Measurements from ENCODE around the gene DAGLB.

Gene DAGLB

GRCh38 chr7:6376820-6377219, 70.9 kb downstream of the DAGLB start:
- no peak for DNase-seq (ENCODE audit: low read depth in 1 of 2, low spot score in 1 of 2)

- DNase-seq (ENCODE audit: low read depth in 1 of 2, low spot score in 1 of 2): no peak
Observed at GRCh38 chr7:6375348-6376101, 72.2 kb downstream of the DAGLB start.

- DNase-seq (ENCODE audit: low read depth in 1 of 2, low spot score in 1 of 2): no peak
Observed at GRCh38 chr7:6367701-6368211, 80.0 kb downstream of the DAGLB start.

GRCh38 chr7:6365451-6365850, 82.3 kb downstream of the DAGLB start:
- no peak for DNase-seq (ENCODE audit: low read depth in 1 of 2, low spot score in 1 of 2)

- DNase-seq (ENCODE audit: low read depth in 1 of 2, low spot score in 1 of 2): no peak
Observed at GRCh38 chr7:6360841-6361240, 86.9 kb downstream of the DAGLB start.

DNA sequence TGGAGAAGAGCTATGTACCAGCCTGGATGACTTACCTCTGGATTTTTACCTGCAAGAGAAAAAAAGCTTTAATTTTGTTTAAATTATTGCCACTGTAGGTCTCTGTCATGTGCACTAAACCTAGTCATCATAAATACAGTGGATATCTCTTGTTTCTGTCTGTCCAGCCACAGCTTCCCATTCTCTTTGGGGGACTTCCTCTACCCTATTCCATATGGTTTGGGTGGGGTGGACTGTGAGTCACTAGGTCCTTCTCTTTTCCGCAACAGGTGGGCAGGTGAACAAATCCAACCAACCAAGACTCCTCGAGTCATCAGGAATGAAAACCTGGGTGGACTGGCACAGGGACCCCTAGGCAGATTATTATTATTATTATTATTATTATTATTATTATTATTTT, 88.0 kb downstream of the DAGLB start:
- no peak for DNase-seq (ENCODE audit: low read depth in 1 of 2, low spot score in 1 of 2)

All from activated CD4-positive, alpha-beta T cell treated with anti-CD3 and anti-CD28 coated beads, Interleukin-2, amount 50 U/mL, for 24 hours (primary cell).